Liver (tissue), 3 donors: ENCODE measurements around the gene CCDC80.

Experiments
- GABPA ChIP-seq, 2 donors: IDR thresholded peaks in 1 of 2; conservative IDR thresholded peaks in 1 of 2; 2 replicates each; pipeline ENCODE4 v1.6.1; 2016; ENCODE audit warnings: antibody characterized with exemption in 2 of 2, mild to moderate bottlenecking in 1 of 2, moderate library complexity in 1 of 2
- RAD21 ChIP-seq, 2 donors: IDR thresholded peaks; 2 replicates each; pipeline ENCODE4 v1.6.1; 2016; ENCODE audit warnings: antibody characterized with exemption in 2 of 2, mild to moderate bottlenecking in 2 of 2
- TF ChIP-seq, protein P1 (sequence below): fragments of 150-350 bp; IDR thresholded peaks from 2 replicates; pipeline ENCODE4 v1.5.1; 2017; ENCODE audit warnings: improper control_type of control experiment, low read depth, low read length; ENCODE audit not compliant: missing input control
- TF ChIP-seq, protein P2 (sequence below): IDR thresholded peaks from 2 replicates; pipeline ENCODE4 v1.6.1; 2016; ENCODE audit warnings: antibody characterized with exemption
- TF ChIP-seq, protein P3 (sequence below): IDR thresholded peaks from 2 replicates; pipeline ENCODE4 v1.6.1; 2016; ENCODE audit warnings: antibody characterized with exemption, mild to moderate bottlenecking
- TF ChIP-seq, protein P4 (sequence below): IDR thresholded peaks from 2 replicates; pipeline ENCODE4 v1.6.1; 2016; ENCODE audit warnings: antibody characterized with exemption
- donor health status: healthy.
- donor health status: healthy.

DNA sequence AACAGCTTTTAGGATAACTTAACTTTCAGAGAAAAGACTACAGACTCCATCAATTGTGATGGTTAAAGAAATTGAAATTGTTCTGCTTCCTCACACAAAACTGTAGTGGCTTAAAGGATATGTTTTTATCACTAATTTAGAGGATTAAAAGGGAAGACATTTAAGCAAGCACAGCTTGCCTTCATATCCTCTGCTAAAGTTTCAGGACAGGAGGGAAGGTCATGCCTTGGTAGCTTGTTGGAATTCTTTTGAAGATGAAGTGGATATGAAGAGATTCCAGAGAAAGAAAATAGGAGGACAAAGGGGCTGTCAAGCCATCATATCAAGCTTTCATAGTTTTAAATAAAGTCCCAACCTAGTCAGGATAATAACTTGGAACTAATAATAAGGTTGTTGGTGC lies 33.1 kb downstream of the CCDC80 start:
- TF ChIP-seq, protein P1, sequence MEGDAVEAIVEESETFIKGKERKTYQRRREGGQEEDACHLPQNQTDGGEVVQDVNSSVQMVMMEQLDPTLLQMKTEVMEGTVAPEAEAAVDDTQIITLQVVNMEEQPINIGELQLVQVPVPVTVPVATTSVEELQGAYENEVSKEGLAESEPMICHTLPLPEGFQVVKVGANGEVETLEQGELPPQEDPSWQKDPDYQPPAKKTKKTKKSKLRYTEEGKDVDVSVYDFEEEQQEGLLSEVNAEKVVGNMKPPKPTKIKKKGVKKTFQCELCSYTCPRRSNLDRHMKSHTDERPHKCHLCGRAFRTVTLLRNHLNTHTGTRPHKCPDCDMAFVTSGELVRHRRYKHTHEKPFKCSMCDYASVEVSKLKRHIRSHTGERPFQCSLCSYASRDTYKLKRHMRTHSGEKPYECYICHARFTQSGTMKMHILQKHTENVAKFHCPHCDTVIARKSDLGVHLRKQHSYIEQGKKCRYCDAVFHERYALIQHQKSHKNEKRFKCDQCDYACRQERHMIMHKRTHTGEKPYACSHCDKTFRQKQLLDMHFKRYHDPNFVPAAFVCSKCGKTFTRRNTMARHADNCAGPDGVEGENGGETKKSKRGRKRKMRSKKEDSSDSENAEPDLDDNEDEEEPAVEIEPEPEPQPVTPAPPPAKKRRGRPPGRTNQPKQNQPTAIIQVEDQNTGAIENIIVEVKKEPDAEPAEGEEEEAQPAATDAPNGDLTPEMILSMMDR = no peak
- TF ChIP-seq, protein P2, sequence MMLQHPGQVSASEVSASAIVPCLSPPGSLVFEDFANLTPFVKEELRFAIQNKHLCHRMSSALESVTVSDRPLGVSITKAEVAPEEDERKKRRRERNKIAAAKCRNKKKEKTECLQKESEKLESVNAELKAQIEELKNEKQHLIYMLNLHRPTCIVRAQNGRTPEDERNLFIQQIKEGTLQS = no peak
- TF ChIP-seq GABPA (IDR thresholded peaks at IDR 0.05 in 1 of 2, conservative IDR thresholded peaks at IDR 0.05 in 1 of 2) (no peak), RAD21 (IDR thresholded peaks at IDR 0.05) (no peak)
- TF ChIP-seq, protein P3, sequence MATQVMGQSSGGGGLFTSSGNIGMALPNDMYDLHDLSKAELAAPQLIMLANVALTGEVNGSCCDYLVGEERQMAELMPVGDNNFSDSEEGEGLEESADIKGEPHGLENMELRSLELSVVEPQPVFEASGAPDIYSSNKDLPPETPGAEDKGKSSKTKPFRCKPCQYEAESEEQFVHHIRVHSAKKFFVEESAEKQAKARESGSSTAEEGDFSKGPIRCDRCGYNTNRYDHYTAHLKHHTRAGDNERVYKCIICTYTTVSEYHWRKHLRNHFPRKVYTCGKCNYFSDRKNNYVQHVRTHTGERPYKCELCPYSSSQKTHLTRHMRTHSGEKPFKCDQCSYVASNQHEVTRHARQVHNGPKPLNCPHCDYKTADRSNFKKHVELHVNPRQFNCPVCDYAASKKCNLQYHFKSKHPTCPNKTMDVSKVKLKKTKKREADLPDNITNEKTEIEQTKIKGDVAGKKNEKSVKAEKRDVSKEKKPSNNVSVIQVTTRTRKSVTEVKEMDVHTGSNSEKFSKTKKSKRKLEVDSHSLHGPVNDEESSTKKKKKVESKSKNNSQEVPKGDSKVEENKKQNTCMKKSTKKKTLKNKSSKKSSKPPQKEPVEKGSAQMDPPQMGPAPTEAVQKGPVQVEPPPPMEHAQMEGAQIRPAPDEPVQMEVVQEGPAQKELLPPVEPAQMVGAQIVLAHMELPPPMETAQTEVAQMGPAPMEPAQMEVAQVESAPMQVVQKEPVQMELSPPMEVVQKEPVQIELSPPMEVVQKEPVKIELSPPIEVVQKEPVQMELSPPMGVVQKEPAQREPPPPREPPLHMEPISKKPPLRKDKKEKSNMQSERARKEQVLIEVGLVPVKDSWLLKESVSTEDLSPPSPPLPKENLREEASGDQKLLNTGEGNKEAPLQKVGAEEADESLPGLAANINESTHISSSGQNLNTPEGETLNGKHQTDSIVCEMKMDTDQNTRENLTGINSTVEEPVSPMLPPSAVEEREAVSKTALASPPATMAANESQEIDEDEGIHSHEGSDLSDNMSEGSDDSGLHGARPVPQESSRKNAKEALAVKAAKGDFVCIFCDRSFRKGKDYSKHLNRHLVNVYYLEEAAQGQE = no peak
- TF ChIP-seq, protein P4, sequence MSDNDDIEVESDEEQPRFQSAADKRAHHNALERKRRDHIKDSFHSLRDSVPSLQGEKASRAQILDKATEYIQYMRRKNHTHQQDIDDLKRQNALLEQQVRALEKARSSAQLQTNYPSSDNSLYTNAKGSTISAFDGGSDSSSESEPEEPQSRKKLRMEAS = no peak
